NT2/D1 (cell line): ENCODE results near the gene LTB4R2.

ENCODE experiments used
- SUZ12 ChIP-seq: IDR thresholded peaks from 2 replicates; pipeline ENCODE4 v1.6.1; 2011; ENCODE audit not compliant: insufficient read length, insufficient read depth; ENCODE audit errors: extremely low read depth
- YY1 ChIP-seq: IDR thresholded peaks from 2 replicates; pipeline ENCODE4 v1.6.1; 2011; ENCODE audit not compliant: insufficient read length, insufficient read depth
- ZNF274 ChIP-seq: IDR thresholded peaks from 2 replicates; pipeline ENCODE4 v1.6.1; 2011; ENCODE audit warnings: mild to moderate bottlenecking, low read depth, low read length

DNA sequence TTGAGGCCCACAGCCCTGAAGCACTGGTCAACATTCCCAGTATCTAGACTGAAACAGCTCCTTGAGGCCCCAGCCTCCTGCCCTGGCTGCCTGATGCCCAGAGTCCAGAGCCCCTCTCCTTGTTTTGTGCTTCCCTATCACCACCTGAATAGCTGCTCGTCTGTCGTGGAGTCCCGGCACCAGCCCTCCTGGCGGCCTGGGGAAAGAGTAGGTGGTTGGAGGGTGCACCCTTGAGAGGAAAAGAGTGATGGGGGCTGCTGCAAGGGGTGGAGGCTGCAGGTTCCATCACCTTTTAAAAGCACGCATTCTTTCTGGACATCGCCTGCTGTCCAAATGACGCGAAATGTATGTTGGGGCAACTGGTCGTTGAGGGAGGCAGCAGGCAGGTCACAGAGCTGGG, 41.7 kb upstream of the LTB4R2 start:
- no peak for TF ChIP-seq SUZ12
- TF ChIP-seq YY1: no peak
- TF ChIP-seq ZNF274: no peak
